ENCODE results near the gene EIF1. TPM values are rescaled to one million over a fixed set of nuclear protein-coding genes. Genes with fewer than 3 reads are reported as not detected.

The EIF1 gene
- total RNA-seq, 1 donor from 2014 or later: 990 TPM

- Mint-ChIP-seq H3K27me3 (ENCODE audit: low read depth) (no peaks in the 10 kb centered on the region), H3K4me1 (ENCODE audit: low read depth) (peaks cover 15% of the 10 kb centered on the region), H3K36me3 (ENCODE audit: low read depth) (no peaks in the 10 kb centered on the region), H3K9me3 (ENCODE audit: low read depth) (no peaks in the 10 kb centered on the region), H3K4me3 (ENCODE audit: unreplicated experiment) (no peak overlapping the region), H3K27ac (ENCODE audit: unreplicated experiment) (no peak overlapping the region)
- no peak for TF ChIP-seq CTCF (IDR thresholded peaks at IDR 0.05)
- no peak for DNase-seq (ENCODE audit: low spot score)
Observed at GRCh38 chr17:41663451-41664171, 25.1 kb upstream of the EIF1 start.

DNA sequence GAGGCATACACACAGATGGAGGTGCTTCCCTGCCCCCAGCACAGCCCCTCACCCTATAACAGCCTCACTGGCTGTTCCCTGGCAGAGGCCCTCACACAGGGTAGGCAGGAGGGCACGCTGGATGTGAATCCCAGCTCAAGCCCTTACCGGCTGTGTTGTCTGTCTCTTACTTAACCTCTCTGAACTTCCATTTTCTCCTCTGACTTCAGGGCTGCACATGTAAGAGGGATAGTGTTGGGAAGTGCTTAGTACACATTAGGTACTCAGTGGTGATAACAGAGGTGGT, 24.6 kb upstream of the EIF1 start:
- Mint-ChIP-seq H3K27me3 (ENCODE audit: low read depth) (no peaks in the 10 kb centered on the region), H3K27ac (ENCODE audit: unreplicated experiment) (no peak overlapping the region), H3K4me3 (ENCODE audit: unreplicated experiment) (no peak overlapping the region)

DNA sequence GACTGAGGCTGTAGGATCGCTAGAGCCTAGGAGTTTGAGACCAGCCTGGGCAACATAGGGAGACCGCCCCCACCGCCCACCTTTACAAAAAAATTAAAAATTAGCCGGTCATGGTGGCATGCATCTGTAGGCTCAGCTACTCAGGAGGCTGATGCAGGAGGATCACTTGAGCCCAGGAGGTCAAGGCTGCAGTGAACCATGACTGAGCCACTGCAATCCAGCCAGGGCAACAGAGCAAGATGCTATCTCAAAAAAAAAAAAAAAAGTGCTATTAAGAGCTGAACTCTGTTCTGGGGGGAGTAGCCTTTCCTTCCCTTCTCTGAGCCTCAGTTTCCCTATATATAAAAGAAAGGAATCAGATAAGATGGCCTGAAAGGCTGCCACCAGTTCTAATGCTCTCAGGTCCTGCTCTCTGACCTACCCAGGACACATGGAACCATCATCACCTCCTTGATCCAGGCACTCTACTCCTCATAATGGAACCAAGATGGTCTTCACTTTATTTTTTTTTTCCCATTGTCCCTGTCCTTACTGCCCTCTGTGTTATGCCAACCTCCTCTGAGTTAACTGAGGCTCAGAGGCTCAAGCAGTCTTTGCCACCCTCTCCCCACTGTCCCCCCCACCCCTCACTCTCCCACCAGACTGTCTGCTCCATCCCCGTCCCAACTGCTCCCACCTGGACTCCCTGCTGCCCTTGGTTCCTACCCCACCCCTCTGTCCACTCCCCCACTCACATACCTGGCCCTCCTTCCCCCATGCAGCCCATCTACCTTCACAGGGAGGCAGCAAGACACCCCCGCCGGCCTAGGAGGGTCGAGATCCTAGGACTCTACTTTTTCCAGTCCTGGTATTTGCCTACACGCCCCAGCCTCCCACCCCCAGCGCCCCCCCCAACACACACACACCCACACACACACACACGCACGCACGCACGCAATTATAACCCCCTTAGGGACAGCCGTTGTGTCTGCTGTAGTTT, 23.8 kb upstream of the EIF1 start:
- Mint-ChIP-seq H3K36me3 (ENCODE audit: low read depth) (no peaks in the 10 kb centered on the region), H3K4me3 (ENCODE audit: unreplicated experiment) (peak overlapping the region; percentile 72), H3K27ac (ENCODE audit: unreplicated experiment) (no peak overlapping the region)

More for the DNA sequence above, 24.6 kb upstream of the EIF1 start:
- DNase-seq (ENCODE audit: low spot score): no peak
- Mint-ChIP-seq H3K4me1 (ENCODE audit: low read depth) (peaks cover 15% of the 10 kb centered on the region), H3K36me3 (ENCODE audit: low read depth) (no peaks in the 10 kb centered on the region), H3K9me3 (ENCODE audit: low read depth) (no peaks in the 10 kb centered on the region)
- no peak for TF ChIP-seq CTCF (IDR thresholded peaks at IDR 0.05)

GRCh38 chr17:41665566-41666236, 23.0 kb upstream of the EIF1 start:
- no peaks in the 10 kb centered on the region for H3K36me3 Mint-ChIP-seq (ENCODE audit: low read depth)
- no peak for DNase-seq (ENCODE audit: low spot score)
- peak; percentile 98 for TF ChIP-seq CTCF (IDR thresholded peaks at IDR 0.05)
- H3K4me3 Mint-ChIP-seq (ENCODE audit: unreplicated experiment): peak overlapping the region; percentile 72
- H3K27me3 Mint-ChIP-seq (ENCODE audit: low read depth): no peaks in the 10 kb centered on the region
- H3K9me3 Mint-ChIP-seq (ENCODE audit: low read depth): no peaks in the 10 kb centered on the region
- H3K4me1 Mint-ChIP-seq (ENCODE audit: low read depth): peaks cover 15% of the 10 kb centered on the region
- H3K27ac Mint-ChIP-seq (ENCODE audit: unreplicated experiment): peak overlapping the region; percentile 94

More for the DNA sequence above, 23.8 kb upstream of the EIF1 start:
- no peaks in the 10 kb centered on the region for H3K27me3 Mint-ChIP-seq (ENCODE audit: low read depth)
- TF ChIP-seq CTCF (IDR thresholded peaks at IDR 0.05): no peak
- DNase-seq (ENCODE audit: low spot score): no peak
- H3K4me1 Mint-ChIP-seq (ENCODE audit: low read depth): peaks cover 15% of the 10 kb centered on the region
- no peaks in the 10 kb centered on the region for H3K9me3 Mint-ChIP-seq (ENCODE audit: low read depth)

DNA sequence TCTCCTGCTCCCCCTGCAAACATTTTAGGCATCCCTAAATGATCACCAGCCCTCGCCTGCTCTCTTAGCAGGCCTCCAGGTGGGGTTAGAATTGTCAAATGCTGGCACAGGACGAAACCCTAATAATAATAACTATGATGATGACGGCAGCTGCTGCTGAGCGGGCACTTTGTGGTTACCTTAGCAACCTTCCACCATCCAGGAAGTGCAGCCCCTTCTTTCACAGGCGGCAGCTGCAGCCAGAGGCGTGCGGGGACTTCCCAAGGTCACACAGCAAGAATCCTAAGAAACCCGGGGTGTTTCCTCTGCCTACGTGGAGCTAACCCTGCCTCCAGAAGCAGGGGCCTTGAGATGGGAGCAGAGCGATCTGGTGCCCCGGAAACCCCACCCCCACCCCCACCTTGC, 22.4 kb upstream of the EIF1 start:
- TF ChIP-seq CTCF (IDR thresholded peaks at IDR 0.05): peak; percentile 64
- H3K27me3 Mint-ChIP-seq (ENCODE audit: low read depth): no peaks in the 10 kb centered on the region
- DNase-seq (ENCODE audit: low spot score): no peak
- H3K4me1 Mint-ChIP-seq (ENCODE audit: low read depth): peaks cover 15% of the 10 kb centered on the region
- peak overlapping the region; percentile 72 for H3K4me3 Mint-ChIP-seq (ENCODE audit: unreplicated experiment)
- peak overlapping the region; percentile 94 for H3K27ac Mint-ChIP-seq (ENCODE audit: unreplicated experiment)
- H3K36me3 Mint-ChIP-seq (ENCODE audit: low read depth): no peaks in the 10 kb centered on the region
- H3K9me3 Mint-ChIP-seq (ENCODE audit: low read depth): no peaks in the 10 kb centered on the region
